Measurements from ENCODE around the gene PGAP1. TPM values are rescaled to one million over a fixed set of nuclear protein-coding genes. Genes with fewer than 3 reads are reported as not detected.

Gene PGAP1, protein sequence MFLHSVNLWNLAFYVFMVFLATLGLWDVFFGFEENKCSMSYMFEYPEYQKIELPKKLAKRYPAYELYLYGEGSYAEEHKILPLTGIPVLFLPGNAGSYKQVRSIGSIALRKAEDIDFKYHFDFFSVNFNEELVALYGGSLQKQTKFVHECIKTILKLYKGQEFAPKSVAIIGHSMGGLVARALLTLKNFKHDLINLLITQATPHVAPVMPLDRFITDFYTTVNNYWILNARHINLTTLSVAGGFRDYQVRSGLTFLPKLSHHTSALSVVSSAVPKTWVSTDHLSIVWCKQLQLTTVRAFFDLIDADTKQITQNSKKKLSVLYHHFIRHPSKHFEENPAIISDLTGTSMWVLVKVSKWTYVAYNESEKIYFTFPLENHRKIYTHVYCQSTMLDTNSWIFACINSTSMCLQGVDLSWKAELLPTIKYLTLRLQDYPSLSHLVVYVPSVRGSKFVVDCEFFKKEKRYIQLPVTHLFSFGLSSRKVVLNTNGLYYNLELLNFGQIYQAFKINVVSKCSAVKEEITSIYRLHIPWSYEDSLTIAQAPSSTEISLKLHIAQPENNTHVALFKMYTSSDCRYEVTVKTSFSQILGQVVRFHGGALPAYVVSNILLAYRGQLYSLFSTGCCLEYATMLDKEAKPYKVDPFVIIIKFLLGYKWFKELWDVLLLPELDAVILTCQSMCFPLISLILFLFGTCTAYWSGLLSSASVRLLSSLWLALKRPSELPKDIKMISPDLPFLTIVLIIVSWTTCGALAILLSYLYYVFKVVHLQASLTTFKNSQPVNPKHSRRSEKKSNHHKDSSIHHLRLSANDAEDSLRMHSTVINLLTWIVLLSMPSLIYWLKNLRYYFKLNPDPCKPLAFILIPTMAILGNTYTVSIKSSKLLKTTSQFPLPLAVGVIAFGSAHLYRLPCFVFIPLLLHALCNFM
- 4.2 TPM for total RNA-seq
- polyA plus RNA-seq, result 3.1 TPM
- long read RNA-seq, donor 1, result 0 reads
- long read RNA-seq, donor 2, full-length matches to known transcripts, result 1 of 1 reads
- long read RNA-seq, donor 2, partial matches to known transcripts, result 0 of 1 reads
- long read RNA-seq, donor 2, other reads (novel, unspliced or antisense), result 0 of 1 reads
- long read RNA-seq, donor 3, result 0 reads
- long read RNA-seq, donor 4, result 0 reads
- long read RNA-seq, donor 5, result 0 reads
- long read RNA-seq, donor 6, result 0 reads
- long read RNA-seq, donor 7, result 0 reads
- long read RNA-seq, donor 8, partial matches to known transcripts, result 0 of 1 reads
- long read RNA-seq, donor 8, other reads (novel, unspliced or antisense), result 0 of 1 reads
- long read RNA-seq, donor 9, full-length matches to known transcripts, result 1 of 1 reads
- long read RNA-seq, donor 9, partial matches to known transcripts, result 0 of 1 reads
- long read RNA-seq, donor 9, other reads (novel, unspliced or antisense), result 0 of 1 reads
- long read RNA-seq, donor 10, result 0 reads

GRCh38 chr2:196926562-196927375, at the start of gene PGAP1:
Gene PGAP1, minus strand, starts transcription at chr2:196926707. Its CDS starts 91 bp downstream, at chr2:196926616.
- Histone ChIP-seq H3K27ac (ENCODE audit: low read depth in 1 of 2, low read length in 1 of 2) (peak within 1 kb of the TSS; percentile 38 to 71), H3K9me3 (ENCODE audit: control insufficient read depth in 2 of 2, insufficient read depth in 1 of 2, low read length in 1 of 2) (no peaks in the 10 kb centered on the region), H3K4me3 (ENCODE audit: low read length in 2 of 2) (peak within 1 kb of the TSS; percentile 80 to 84), H3K27me3 (ENCODE audit: control insufficient read depth in 2 of 2, insufficient read depth in 1 of 2, low read length in 1 of 2) (peaks cover 0 to 10% of the 10 kb centered on the region in 2 donors), H3K4me1 (ENCODE audit: control insufficient read depth in 2 of 2, insufficient read depth in 2 of 2, low read length in 2 of 2) (peaks cover 8 to 16% of the 10 kb centered on the region in 2 donors), H3K36me3 (ENCODE audit: control insufficient read depth in 2 of 2, insufficient read depth in 2 of 2, low read length in 1 of 2) (no peaks in the 10 kb centered on the region)
- under 1% methylated on average over 62 of the region's 62 CpGs for WGBS
- DNase-seq (ENCODE audit: low read depth in 6 of 9, low spot score in 9 of 9), result peak in 6 of 9 donors; percentile 43 to 79 (median 72)

DNA sequence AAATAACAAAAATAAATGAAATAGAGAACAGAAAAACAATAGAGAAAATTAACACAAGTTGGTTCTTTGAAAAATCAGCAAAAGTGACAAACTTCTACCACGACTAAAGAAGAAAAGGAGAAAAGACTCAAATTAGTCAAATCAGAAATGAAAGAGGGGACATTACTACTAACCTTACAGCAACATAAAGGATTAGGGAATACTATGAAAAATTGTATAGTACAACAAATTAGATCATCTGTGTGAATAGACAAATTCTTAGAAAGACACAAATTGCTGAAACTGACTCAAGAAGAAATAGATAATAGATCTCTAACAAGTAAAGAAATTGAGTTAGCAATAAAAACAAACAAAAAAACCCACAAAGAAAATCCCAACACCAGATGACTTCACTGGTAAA, 48.5 kb upstream of the PGAP1 start:
- H3K27me3 ChIP-seq (ENCODE audit: control insufficient read depth in 2 of 2, insufficient read depth in 1 of 2, low read length in 1 of 2), result no peaks in the 10 kb centered on the region
- H3K4me1 ChIP-seq (ENCODE audit: control insufficient read depth in 2 of 2, insufficient read depth in 2 of 2, low read length in 2 of 2), result no peaks in the 10 kb centered on the region
- H3K9me3 ChIP-seq (ENCODE audit: control insufficient read depth in 2 of 2, insufficient read depth in 1 of 2, low read length in 1 of 2), result no peaks in the 10 kb centered on the region
- H3K4me3 ChIP-seq (ENCODE audit: low read length in 2 of 2), result no peak overlapping the region
- no peak for DNase-seq (ENCODE audit: low read depth in 6 of 9, low spot score in 9 of 9)
- H3K36me3 ChIP-seq (ENCODE audit: control insufficient read depth in 2 of 2, insufficient read depth in 2 of 2, low read length in 1 of 2), result no peaks in the 10 kb centered on the region
- WGBS, result 93% methylated on average over 1 of the region's 1 CpG
- no peak overlapping the region for H3K27ac ChIP-seq (ENCODE audit: low read depth in 1 of 2, low read length in 1 of 2)

DNA sequence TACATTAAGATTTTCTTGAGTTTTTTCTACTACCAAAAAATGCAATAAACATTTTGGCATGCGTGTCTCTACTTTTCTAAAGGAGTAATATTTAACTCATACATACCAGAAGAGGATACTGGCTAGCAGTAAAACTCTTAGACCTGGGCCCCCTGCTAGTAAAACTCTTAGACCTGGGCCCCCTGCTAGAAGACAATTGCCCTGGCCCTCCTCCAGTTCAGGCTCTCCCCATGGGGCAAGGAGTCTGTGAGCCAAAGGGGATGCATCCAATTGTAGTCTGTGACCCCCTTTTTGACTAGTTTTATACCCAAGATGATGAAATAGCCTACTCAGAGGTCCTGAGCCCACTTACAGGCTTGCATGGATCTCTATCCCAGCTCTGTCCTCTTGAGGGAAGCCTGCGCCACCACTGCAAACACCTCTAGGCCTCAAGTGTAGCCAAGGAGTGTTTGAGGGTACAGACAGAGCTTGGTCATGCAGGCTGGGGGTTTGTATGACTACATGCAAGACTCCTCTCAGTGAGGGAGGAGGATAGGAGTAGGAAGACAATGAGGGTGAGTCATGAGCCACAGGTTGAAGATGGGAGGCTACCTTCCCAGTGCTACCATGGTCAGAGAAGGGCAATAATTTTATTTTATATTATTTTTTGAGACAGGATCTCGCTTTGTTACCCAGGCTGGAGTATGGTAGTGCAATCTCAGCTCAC, 45.2 kb upstream of the PGAP1 start:
- Histone ChIP-seq H3K4me1 (ENCODE audit: control insufficient read depth in 2 of 2, insufficient read depth in 2 of 2, low read length in 2 of 2) (no peaks in the 10 kb centered on the region), H3K9me3 (ENCODE audit: control insufficient read depth in 2 of 2, insufficient read depth in 1 of 2, low read length in 1 of 2) (peaks cover 0 to 3% of the 10 kb centered on the region in 2 donors), H3K27me3 (ENCODE audit: control insufficient read depth in 2 of 2, insufficient read depth in 1 of 2, low read length in 1 of 2) (no peaks in the 10 kb centered on the region), H3K36me3 (ENCODE audit: control insufficient read depth in 2 of 2, insufficient read depth in 2 of 2, low read length in 1 of 2) (no peaks in the 10 kb centered on the region), H3K4me3 (ENCODE audit: low read length in 2 of 2) (no peak overlapping the region), H3K27ac (ENCODE audit: low read depth in 1 of 2, low read length in 1 of 2) (no peak overlapping the region)
- no peak for DNase-seq (ENCODE audit: low read depth in 6 of 9, low spot score in 9 of 9)
- 81% methylated on average over 3 of the region's 3 CpGs for WGBS

GRCh38 chr2:196970099-196970498, 43.6 kb upstream of the PGAP1 start:
- H3K36me3 ChIP-seq (ENCODE audit: control insufficient read depth in 2 of 2, insufficient read depth in 2 of 2, low read length in 1 of 2), result no peaks in the 10 kb centered on the region
- H3K4me3 ChIP-seq (ENCODE audit: low read length in 2 of 2), result no peak overlapping the region
- WGBS, result 94% methylated on average over 4 of the region's 4 CpGs
- H3K27me3 ChIP-seq (ENCODE audit: control insufficient read depth in 2 of 2, insufficient read depth in 1 of 2, low read length in 1 of 2), result no peaks in the 10 kb centered on the region
- H3K9me3 ChIP-seq (ENCODE audit: control insufficient read depth in 2 of 2, insufficient read depth in 1 of 2, low read length in 1 of 2), result peaks cover 0 to 3% of the 10 kb centered on the region in 2 donors
- DNase-seq (ENCODE audit: low read depth in 6 of 9, low spot score in 9 of 9), result no peak
- no peak overlapping the region for H3K27ac ChIP-seq (ENCODE audit: low read depth in 1 of 2, low read length in 1 of 2)
- H3K4me1 ChIP-seq (ENCODE audit: control insufficient read depth in 2 of 2, insufficient read depth in 2 of 2, low read length in 2 of 2), result no peaks in the 10 kb centered on the region

- WGBS, result 98% methylated on average over 1 of the region's 1 CpG
- H3K4me1 ChIP-seq (ENCODE audit: control insufficient read depth in 2 of 2, insufficient read depth in 2 of 2, low read length in 2 of 2), result no peaks in the 10 kb centered on the region
Observed at GRCh38 chr2:196968516-196968915, 42.0 kb upstream of the PGAP1 start.

DNA sequence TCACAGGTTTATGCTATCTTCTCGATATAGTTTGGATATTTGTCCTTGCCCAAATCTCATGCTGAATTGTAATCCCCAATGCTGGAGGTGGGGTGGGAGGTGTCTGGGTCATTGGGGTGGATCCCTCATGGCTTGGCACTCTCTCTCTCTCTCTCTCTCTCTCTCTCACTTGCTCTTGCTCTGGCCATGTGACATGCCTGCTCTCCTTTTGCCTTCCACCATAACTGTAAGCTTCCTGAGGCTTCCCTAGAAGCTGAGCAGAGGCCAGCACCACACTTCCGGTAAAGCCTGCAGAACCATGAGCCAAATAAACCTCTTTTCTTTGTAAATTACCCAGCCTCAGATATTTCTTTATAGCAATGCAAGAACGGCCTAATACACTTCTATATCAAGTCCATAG, 41.3 kb upstream of the PGAP1 start:
- DNase-seq (ENCODE audit: low read depth in 6 of 9, low spot score in 9 of 9), result no peak
- H3K27me3 ChIP-seq (ENCODE audit: control insufficient read depth in 2 of 2, insufficient read depth in 1 of 2, low read length in 1 of 2), result no peaks in the 10 kb centered on the region
- no peak overlapping the region for H3K4me3 ChIP-seq (ENCODE audit: low read length in 2 of 2)
- peaks cover 0 to 3% of the 10 kb centered on the region in 2 donors for H3K9me3 ChIP-seq (ENCODE audit: control insufficient read depth in 2 of 2, insufficient read depth in 1 of 2, low read length in 1 of 2)
- no peaks in the 10 kb centered on the region for H3K4me1 ChIP-seq (ENCODE audit: control insufficient read depth in 2 of 2, insufficient read depth in 2 of 2, low read length in 2 of 2)
- no peak overlapping the region for H3K27ac ChIP-seq (ENCODE audit: low read depth in 1 of 2, low read length in 1 of 2)
- 96% methylated on average over 3 of the region's 3 CpGs for WGBS
- H3K36me3 ChIP-seq (ENCODE audit: control insufficient read depth in 2 of 2, insufficient read depth in 2 of 2, low read length in 1 of 2), result no peaks in the 10 kb centered on the region

More at GRCh38 chr2:196968516-196968915, 42.0 kb upstream of the PGAP1 start:
- DNase-seq (ENCODE audit: low read depth in 6 of 9, low spot score in 9 of 9), result no peak
- Histone ChIP-seq H3K4me3 (ENCODE audit: low read length in 2 of 2) (no peak overlapping the region), H3K36me3 (ENCODE audit: control insufficient read depth in 2 of 2, insufficient read depth in 2 of 2, low read length in 1 of 2) (no peaks in the 10 kb centered on the region), H3K9me3 (ENCODE audit: control insufficient read depth in 2 of 2, insufficient read depth in 1 of 2, low read length in 1 of 2) (peaks cover 0 to 3% of the 10 kb centered on the region in 2 donors), H3K27ac (ENCODE audit: low read depth in 1 of 2, low read length in 1 of 2) (no peak overlapping the region), H3K27me3 (ENCODE audit: control insufficient read depth in 2 of 2, insufficient read depth in 1 of 2, low read length in 1 of 2) (no peaks in the 10 kb centered on the region)

DNA sequence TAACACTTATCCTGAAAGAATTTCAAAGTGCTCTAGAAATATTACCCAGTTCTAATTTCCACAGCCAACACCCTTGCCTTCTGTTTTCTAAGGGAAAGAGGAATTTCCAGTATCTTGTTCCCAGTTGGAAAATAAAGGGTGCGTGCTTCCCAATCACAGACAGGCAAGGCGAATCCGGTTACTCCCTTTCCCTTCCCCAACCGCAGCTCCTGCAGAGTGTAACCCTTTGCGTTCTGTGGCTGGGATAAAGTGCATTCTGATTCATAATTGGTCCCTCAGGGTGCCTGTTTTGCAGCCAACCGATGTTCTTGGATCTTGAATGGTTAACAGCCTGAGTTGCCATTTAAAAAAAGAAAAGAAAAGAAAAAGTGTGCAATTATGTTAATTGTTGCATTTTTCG, 40.6 kb upstream of the PGAP1 start:
- H3K9me3 ChIP-seq (ENCODE audit: control insufficient read depth in 2 of 2, insufficient read depth in 1 of 2, low read length in 1 of 2), result peaks cover 0 to 3% of the 10 kb centered on the region in 2 donors
- no peak overlapping the region for H3K27ac ChIP-seq (ENCODE audit: low read depth in 1 of 2, low read length in 1 of 2)
- 89% methylated on average over 7 of the region's 7 CpGs for WGBS
- no peak overlapping the region for H3K4me3 ChIP-seq (ENCODE audit: low read length in 2 of 2)
- DNase-seq (ENCODE audit: low read depth in 6 of 9, low spot score in 9 of 9), result no peak
- no peaks in the 10 kb centered on the region for H3K36me3 ChIP-seq (ENCODE audit: control insufficient read depth in 2 of 2, insufficient read depth in 2 of 2, low read length in 1 of 2)
- H3K4me1 ChIP-seq (ENCODE audit: control insufficient read depth in 2 of 2, insufficient read depth in 2 of 2, low read length in 2 of 2), result no peaks in the 10 kb centered on the region
- H3K27me3 ChIP-seq (ENCODE audit: control insufficient read depth in 2 of 2, insufficient read depth in 1 of 2, low read length in 1 of 2), result no peaks in the 10 kb centered on the region

All from thymus (tissue), 14 donors.